BLaER1 (cell line): ENCODE results near the gene RPS6KA5.
"Not testable (repeated sequence)": the region's sequence is repeated elsewhere in the genome, so short reads cannot be mapped to it uniquely, and the experiment has no call there.

Experiments used
- H3K27ac ChIP-seq: shearing (Covaris generic); formaldehyde crosslinking; 2 replicates; pipeline ENCODE4 v1.8.1; 2022
- H3K27me3 ChIP-seq: shearing (Covaris generic); formaldehyde crosslinking; 2 replicates; pipeline ENCODE4 v1.8.1; 2022
- H3K36me3 ChIP-seq: shearing (Covaris generic); formaldehyde crosslinking; 2 replicates; pipeline ENCODE4 v1.8.1; 2022
- H3K4me1 ChIP-seq: shearing (Covaris generic); formaldehyde crosslinking; 2 replicates; pipeline ENCODE4 v1.8.1; 2022
- H3K4me2 ChIP-seq: shearing (Covaris generic); formaldehyde crosslinking; 2 replicates; pipeline ENCODE4 v1.8.1; 2022
- H3K4me3 ChIP-seq: shearing (Covaris generic); formaldehyde crosslinking; 2 replicates; pipeline ENCODE4 v1.8.1; 2022
- H3K9ac ChIP-seq: shearing (Covaris generic); formaldehyde crosslinking; 2 replicates; pipeline ENCODE4 v1.8.1; 2022
- H3K9me3 ChIP-seq: shearing (Covaris generic); formaldehyde crosslinking; 2 replicates; pipeline ENCODE4 v1.8.1; 2022
- H4K20me1 ChIP-seq: shearing (Covaris generic); formaldehyde crosslinking; 2 replicates; pipeline ENCODE4 v1.8.1; 2022
- Cebpa-rat ChIP-seq: shearing (Covaris generic); IDR thresholded peaks from 2 replicates; pipeline ENCODE4 v1.8.1; 2022

Gene RPS6KA5

GRCh38 chr14:90959344-90959743, 101.1 kb downstream of the RPS6KA5 start:
- H3K4me3 ChIP-seq, result no peak overlapping the region
- no peaks in the 10 kb centered on the region for H3K4me1 ChIP-seq
- H3K27me3 ChIP-seq, result no peaks in the 10 kb centered on the region

DNA sequence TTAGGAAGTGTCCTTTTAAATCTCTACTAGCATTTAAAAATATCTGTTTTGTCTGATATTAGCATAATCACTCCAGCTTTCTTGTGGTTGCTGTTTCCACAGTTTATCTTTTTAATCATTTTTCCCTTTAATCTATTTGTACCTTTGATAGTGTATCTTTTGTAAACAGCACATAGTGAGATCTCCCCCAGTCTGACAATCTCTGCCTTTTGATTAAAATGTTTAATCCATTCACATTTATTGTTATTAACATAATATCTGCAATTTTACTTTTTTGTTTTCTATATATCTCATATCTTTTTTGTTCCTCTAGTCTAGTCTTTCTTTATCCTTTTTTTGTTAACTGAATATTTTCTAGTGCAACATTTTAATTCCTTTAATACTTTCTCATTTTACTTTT, 104.2 kb downstream of the RPS6KA5 start:
- Histone ChIP-seq H3K9me3 (peaks cover 51% of the 10 kb centered on the region), H3K4me2 (no peak overlapping the region), H3K9ac (no peak overlapping the region), H4K20me1 (no peaks in the 10 kb centered on the region), H3K4me1 (no peaks in the 10 kb centered on the region), H3K4me3 (no peak overlapping the region), H3K27ac (no peak overlapping the region), H3K27me3 (no peaks in the 10 kb centered on the region), H3K36me3 (peaks cover 5% of the 10 kb centered on the region; the same call in 1 of the 2 replicates)
- no peak for TF ChIP-seq Cebpa-rat

More at GRCh38 chr14:90959344-90959743, 101.1 kb downstream of the RPS6KA5 start:
- no peak for TF ChIP-seq Cebpa-rat
- H4K20me1 ChIP-seq, result no peaks in the 10 kb centered on the region
- no peak overlapping the region for H3K27ac ChIP-seq
- no peak overlapping the region for H3K9ac ChIP-seq
- no peak overlapping the region for H3K4me2 ChIP-seq
- peaks cover 5% of the 10 kb centered on the region; the same call in 1 of the 2 replicates for H3K36me3 ChIP-seq
- peaks cover 33% of the 10 kb centered on the region for H3K9me3 ChIP-seq

GRCh38 chr14:90953643-90954042, 106.8 kb downstream of the RPS6KA5 start:
- H3K9ac ChIP-seq, H3K36me3 ChIP-seq, H3K4me1 ChIP-seq, H3K4me2 ChIP-seq, H3K27ac ChIP-seq, H3K4me3 ChIP-seq, H4K20me1 ChIP-seq, H3K27me3 ChIP-seq: not testable (repeated sequence)
- H3K9me3 ChIP-seq, result peaks cover 51% of the 10 kb centered on the region

GRCh38 chr14:90943367-90943766, 117.1 kb downstream of the RPS6KA5 start:
- Histone ChIP-seq H3K4me2 (no peak overlapping the region), H3K36me3 (peaks cover 20% of the 10 kb centered on the region; the same call in 1 of the 2 replicates), H3K4me3 (no peak overlapping the region), H3K9ac (no peak overlapping the region), H3K27me3 (no peaks in the 10 kb centered on the region), H3K4me1 (no peaks in the 10 kb centered on the region), H3K9me3 (peaks cover 24% of the 10 kb centered on the region), H4K20me1 (no peaks in the 10 kb centered on the region), H3K27ac (no peak overlapping the region)
- TF ChIP-seq Cebpa-rat, result no peak

- no peak overlapping the region for H3K4me3 ChIP-seq
- TF ChIP-seq Cebpa-rat, result no peak
- no peak overlapping the region for H3K4me2 ChIP-seq
- no peak overlapping the region for H3K27ac ChIP-seq
- H3K27me3 ChIP-seq, result no peaks in the 10 kb centered on the region
- peaks cover 25% of the 10 kb centered on the region; the same call in 1 of the 2 replicates for H3K36me3 ChIP-seq
- H3K9ac ChIP-seq, result no peak overlapping the region
- H3K4me1 ChIP-seq, result no peaks in the 10 kb centered on the region
- H4K20me1 ChIP-seq, result no peaks in the 10 kb centered on the region
- peaks cover 33% of the 10 kb centered on the region for H3K9me3 ChIP-seq
Measured at GRCh38 chr14:90942511-90942910, 117.9 kb downstream of the RPS6KA5 start.

GRCh38 chr14:90941706-90942105, 118.7 kb downstream of the RPS6KA5 start:
- H3K9me3 ChIP-seq, result peaks cover 35% of the 10 kb centered on the region
- H3K36me3 ChIP-seq, result peaks cover 25% of the 10 kb centered on the region; the same call in 1 of the 2 replicates
- H3K27me3 ChIP-seq, result no peaks in the 10 kb centered on the region
- H4K20me1 ChIP-seq, result no peaks in the 10 kb centered on the region
- no peaks in the 10 kb centered on the region for H3K4me1 ChIP-seq
- no peak for TF ChIP-seq Cebpa-rat
- H3K4me3 ChIP-seq, result no peak overlapping the region
- no peak overlapping the region for H3K4me2 ChIP-seq
- H3K27ac ChIP-seq, result no peak overlapping the region
- H3K9ac ChIP-seq, result no peak overlapping the region

DNA sequence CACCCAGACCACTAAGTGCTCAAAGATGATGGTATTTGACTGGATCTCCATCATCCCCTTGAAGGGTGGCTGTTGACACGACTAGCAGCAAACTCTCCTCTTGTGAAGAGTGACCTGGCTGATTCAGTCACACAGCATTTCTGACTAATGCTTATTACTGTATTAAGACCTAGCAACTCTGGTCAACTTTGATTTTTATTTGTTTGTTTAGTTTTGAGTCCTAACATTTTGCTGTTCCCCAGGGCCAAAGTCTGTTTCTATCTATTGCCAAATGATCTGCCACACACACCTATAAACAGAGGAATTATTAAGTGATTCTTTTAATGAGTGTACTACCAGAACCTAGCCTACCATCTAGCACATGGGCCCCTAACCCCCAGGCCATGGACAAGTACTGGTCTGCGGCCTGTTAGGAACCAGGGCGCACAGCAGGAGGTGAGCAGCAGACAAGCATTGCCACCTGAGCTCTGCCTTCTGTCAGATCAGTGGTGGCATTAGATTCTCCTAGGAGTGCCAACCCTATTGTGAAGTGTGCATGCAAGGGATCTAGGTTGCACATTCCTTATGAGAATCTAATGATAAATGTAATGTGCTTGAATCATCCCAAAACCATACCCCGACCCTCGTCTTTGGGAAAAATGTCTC, 120.0 kb downstream of the RPS6KA5 start:
- no peaks in the 10 kb centered on the region for H3K4me1 ChIP-seq
- no peaks in the 10 kb centered on the region for H4K20me1 ChIP-seq
- no peak for TF ChIP-seq Cebpa-rat
- H3K9ac ChIP-seq, result no peak overlapping the region
- peaks cover 35% of the 10 kb centered on the region for H3K9me3 ChIP-seq
- no peak overlapping the region for H3K27ac ChIP-seq
- H3K27me3 ChIP-seq, result no peaks in the 10 kb centered on the region
- H3K36me3 ChIP-seq, result peaks cover 25% of the 10 kb centered on the region; the same call in 1 of the 2 replicates
- H3K4me3 ChIP-seq, result no peak overlapping the region
- H3K4me2 ChIP-seq, result no peak overlapping the region

- not testable (repeated sequence) for H4K20me1 ChIP-seq, H3K4me2 ChIP-seq, H3K4me1 ChIP-seq, H3K27me3 ChIP-seq, H3K4me3 ChIP-seq, H3K9ac ChIP-seq, H3K27ac ChIP-seq
- peaks cover 25% of the 10 kb centered on the region; the same call in 1 of the 2 replicates for H3K36me3 ChIP-seq
- H3K9me3 ChIP-seq, result peaks cover 35% of the 10 kb centered on the region
Measured at GRCh38 chr14:90939252-90939795, 121.1 kb downstream of the RPS6KA5 start.

- Histone ChIP-seq H3K4me1 (no peaks in the 10 kb centered on the region), H3K36me3 (peaks cover 25% of the 10 kb centered on the region; the same call in 1 of the 2 replicates), H3K4me3 (no peak overlapping the region), H3K27me3 (no peaks in the 10 kb centered on the region), H4K20me1 (no peaks in the 10 kb centered on the region), H3K9me3 (peaks cover 35% of the 10 kb centered on the region), H3K4me2 (no peak overlapping the region), H3K9ac (no peak overlapping the region), H3K27ac (no peak overlapping the region)
- no peak for TF ChIP-seq Cebpa-rat
Measured at GRCh38 chr14:90938615-90939014, 121.8 kb downstream of the RPS6KA5 start.

DNA sequence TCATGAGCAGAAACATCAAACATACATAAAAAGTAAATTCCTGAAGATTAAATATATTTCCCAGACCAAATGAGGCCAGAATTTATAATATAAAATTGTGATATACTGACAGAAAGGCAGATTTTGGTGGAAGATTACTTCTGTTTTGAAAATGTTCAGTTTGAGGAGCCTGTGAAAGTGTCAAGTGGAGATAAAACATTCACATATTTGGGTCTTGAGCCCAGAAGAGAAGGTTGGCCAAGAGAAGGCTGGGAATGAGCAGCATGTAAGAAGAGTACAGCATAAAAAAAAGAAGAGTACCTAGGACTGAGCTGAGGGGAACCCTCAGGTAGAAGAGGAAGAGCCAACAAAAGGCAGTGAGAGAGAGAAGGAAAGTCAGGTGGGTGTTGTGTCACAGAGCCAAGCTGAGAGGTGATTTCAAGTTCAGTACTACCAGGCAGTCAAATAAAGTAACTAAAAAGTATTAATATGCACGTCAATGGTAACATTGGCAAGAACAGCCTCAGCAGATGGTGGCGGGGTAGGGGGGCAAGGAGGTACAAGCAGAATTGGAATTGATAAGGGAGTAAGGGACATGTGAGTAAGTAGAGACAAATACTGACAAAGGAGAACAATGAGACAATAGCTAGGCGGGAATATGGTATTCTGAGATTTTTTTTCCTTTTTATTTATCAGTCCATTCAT, 123.5 kb downstream of the RPS6KA5 start:
- H3K4me1 ChIP-seq, result no peaks in the 10 kb centered on the region
- no peak for TF ChIP-seq Cebpa-rat
- H3K9me3 ChIP-seq, result peaks cover 35% of the 10 kb centered on the region
- H3K4me2 ChIP-seq, result no peak overlapping the region
- no peak overlapping the region for H3K27ac ChIP-seq
- H3K27me3 ChIP-seq, result no peaks in the 10 kb centered on the region
- no peak overlapping the region for H3K4me3 ChIP-seq
- H4K20me1 ChIP-seq, result no peaks in the 10 kb centered on the region
- H3K9ac ChIP-seq, result no peak overlapping the region
- H3K36me3 ChIP-seq, result peaks cover 25% of the 10 kb centered on the region; the same call in 1 of the 2 replicates
